ENCODE data around the gene COL27A1.

The COL27A1 gene

GRCh38 chr9:114348906-114349482 lies 193.7 kb downstream of the COL27A1 start (continued):
- TF ChIP-seq ZSCAN4 (tag by site-specific recombination; IDR thresholded peaks at IDR 0.05) (no peak), ZNF658 (tag by site-specific recombination; IDR thresholded peaks at IDR 0.05) (no peak), PATZ1 (tag by site-specific recombination; IDR thresholded peaks at IDR 0.05) (0 out of 2 replicates have a peak, but pooled peaks have one; percentile 62), YY2 (tag by site-specific recombination; IDR thresholded peaks at IDR 0.05) (no peak), ZNF146 (tag by site-specific recombination; IDR thresholded peaks at IDR 0.05) (no peak), ZBTB6 (tag by site-specific recombination; IDR thresholded peaks at IDR 0.05) (no peak), ZNF48 (tag by site-specific recombination; IDR thresholded peaks at IDR 0.05) (no peak), ZSCAN5A (tag by site-specific recombination; IDR thresholded peaks at IDR 0.05) (no peak), ZEB2 (tag by site-specific recombination; IDR thresholded peaks at IDR 0.05) (peak; percentile 74; the same call in 1 of the 2 replicates), SP3 (tag by site-specific recombination; IDR thresholded peaks at IDR 0.05) (peak; percentile 53), ZNF350 (tag by site-specific recombination; IDR thresholded peaks at IDR 0.05) (no peak; the same call in 1 of the 2 replicates), ZNF768 (tag by site-specific recombination; IDR thresholded peaks at IDR 0.05) (no peak), RBAK (tag by site-specific recombination; IDR thresholded peaks at IDR 0.05) (no peak), ZNF221 (tag by site-specific recombination; IDR thresholded peaks at IDR 0.05; ENCODE audit: borderline replicate concordance) (no peak), OVOL3 (tag by site-specific recombination; IDR thresholded peaks at IDR 0.05) (no peak), KLF9 (tag by site-specific recombination; IDR thresholded peaks at IDR 0.05; ENCODE audit: low read depth) (peak; percentile 12; the same call in 1 of the 2 replicates), ZNF837 (tag by site-specific recombination; IDR thresholded peaks at IDR 0.05) (no peak), SP7 (tag by site-specific recombination; IDR thresholded peaks at IDR 0.05) (peak; percentile 55), ZNF544 (tag by site-specific recombination; IDR thresholded peaks at IDR 0.05) (no peak), ZXDB (tag by site-specific recombination; IDR thresholded peaks at IDR 0.05) (peak; percentile 92), ZNF704 (tag by site-specific recombination; IDR thresholded peaks at IDR 0.05) (no peak), ZNF580 (tag by site-specific recombination; IDR thresholded peaks at IDR 0.05) (no peak), SP2 (tag by site-specific recombination; IDR thresholded peaks at IDR 0.05) (peak; percentile 54), ZFP41 (tag by site-specific recombination; IDR thresholded peaks at IDR 0.05; ENCODE audit: borderline replicate concordance) (no peak), ZNF843 (tag by site-specific recombination; IDR thresholded peaks at IDR 0.05) (no peak), KLF16 (tag by site-specific recombination; IDR thresholded peaks at IDR 0.05) (0 out of 2 replicates have a peak, but pooled peaks have one; percentile 25), ZNF677 (tag by site-specific recombination; IDR thresholded peaks at IDR 0.05) (no peak), ZFP37 (tag by site-specific recombination; IDR thresholded peaks at IDR 0.05) (no peak), ZNF366 (tag by site-specific recombination; conservative IDR thresholded peaks at IDR 0.05) (peak; percentile 66), ZNF311 (tag by site-specific recombination; IDR thresholded peaks at IDR 0.05; ENCODE audit: borderline replicate concordance) (no peak), ZNF18 (tag by site-specific recombination; IDR thresholded peaks at IDR 0.05) (no peak), ZNF600 (tag by site-specific recombination; IDR thresholded peaks at IDR 0.05) (no peak), OSR2 (tag by site-specific recombination; IDR thresholded peaks at IDR 0.05) (peak; percentile 66; the same call in 1 of the 2 replicates)

Measured in HEK293 (cell line).